A673 (cell line): ENCODE results near the gene PDE9A. TPM values are rescaled to one million over a fixed set of nuclear protein-coding genes. Genes with fewer than 3 reads are reported as not detected.

ENCODE experiments used
- BruUV-seq: library from RNA; stranded (reverse); fragments of 400-500 nt; replicated peaks from 2 replicates; lab custom pipeline; 2021; lab: Mats Ljungman, UMichigan
- CTCF ChIA-PET: fragments of 300-600 bp; sonication (Branson Sonifier 250); formaldehyde crosslinking; loops from one replicate; lab custom pipeline; 2022; ENCODE audit warnings: antibody characterized with exemption; lab: Charles Lee
- POLR2A ChIA-PET: fragments of 300-600 bp; sonication (Branson Sonifier 250); formaldehyde crosslinking; loops from one replicate; lab custom pipeline; 2022; ENCODE audit warnings: antibody characterized with exemption; ENCODE audit not compliant: low non-redundant PET; lab: Charles Lee
- DNase-seq: peaks from one replicate; pipeline ENCODE4 v3.0.0-alpha.2; 2015; ENCODE audit warnings: low spot score
- H3K27ac ChIP-seq: fragments of 200-600 bp; sonication (generic); 2 replicates; pipeline ENCODE4 v1.5.1; 2016; ENCODE audit warnings: mixed run types, low read depth, mild to moderate bottlenecking, mixed read lengths, antibody characterized with exemption, low read length; ENCODE audit not compliant: poor library complexity, severe bottlenecking
- H3K27me3 ChIP-seq: fragments of 200-600 bp; sonication (generic); replicated peaks from 2 replicates; pipeline ENCODE4 v1.6.1; 2017; ENCODE audit warnings: mixed run types, low read depth, mild to moderate bottlenecking, mixed read lengths, antibody characterized with exemption, low read length; ENCODE audit not compliant: insufficient read depth, poor library complexity
- H3K36me3 ChIP-seq: fragments of 200-600 bp; sonication (generic); 2 replicates; pipeline ENCODE4 v1.6.1; 2016; ENCODE audit warnings: mixed run types, mild to moderate bottlenecking, mixed read lengths, antibody characterized with exemption, low read length; ENCODE audit not compliant: insufficient read depth, poor library complexity, severe bottlenecking
- H3K4me1 ChIP-seq: fragments of 200-600 bp; sonication (generic); 2 replicates; pipeline ENCODE4 v1.6.1; 2017; ENCODE audit warnings: mixed run types, mild to moderate bottlenecking, mixed read lengths, antibody characterized with exemption, low read length; ENCODE audit not compliant: insufficient read depth, poor library complexity, severe bottlenecking
- H3K4me3 ChIP-seq: fragments of 200-600 bp; sonication (generic); 2 replicates; pipeline ENCODE4 v1.5.1; 2016; ENCODE audit warnings: low read depth, mixed run types, mild to moderate bottlenecking, mixed read lengths, low read length; ENCODE audit not compliant: poor library complexity, severe bottlenecking
- H3K9me3 ChIP-seq: fragments of 200-600 bp; sonication (generic); 2 replicates; pipeline ENCODE4 v1.6.1; 2016; ENCODE audit warnings: mixed run types, low read depth, mild to moderate bottlenecking, mixed read lengths, antibody characterized with exemption, low read length; ENCODE audit not compliant: poor library complexity, severe bottlenecking
- EZH2 ChIP-seq: fragments of 200-600 bp; sonication (generic); IDR thresholded peaks from 2 replicates; pipeline ENCODE4 v1.6.1; 2017; ENCODE audit warnings: borderline replicate concordance, low read depth, mild to moderate bottlenecking, mixed read lengths, antibody characterized with exemption, low read length; ENCODE audit not compliant: poor library complexity, severe bottlenecking
- intact Hi-C: fragments of 100-400 bp; cut with micrococcal nuclease; formaldehyde crosslinking; loops from one replicate; pipeline ENCODE4 v1.10.0; 2022; ENCODE audit not compliant: unreplicated experiment
- total RNA-seq: library from RNA; stranded (reverse); gene quantifications from 2 replicates; pipeline ENCODE4 v1.2.3, GENCODE V29; 2021
- TF ChIP-seq, protein P1 (sequence below): fragments of 300-800, 200-600 bp; sonication (generic); conservative IDR thresholded peaks from 2 replicates; pipeline ENCODE4 v1.5.1; 2017; ENCODE audit warnings: low read depth, mild to moderate bottlenecking, antibody characterized with exemption, low read length, moderate library complexity, mixed read lengths

PDE9A gene
- total RNA-seq, 1 experiment from 2014 or later: 14.3 TPM

DNA sequence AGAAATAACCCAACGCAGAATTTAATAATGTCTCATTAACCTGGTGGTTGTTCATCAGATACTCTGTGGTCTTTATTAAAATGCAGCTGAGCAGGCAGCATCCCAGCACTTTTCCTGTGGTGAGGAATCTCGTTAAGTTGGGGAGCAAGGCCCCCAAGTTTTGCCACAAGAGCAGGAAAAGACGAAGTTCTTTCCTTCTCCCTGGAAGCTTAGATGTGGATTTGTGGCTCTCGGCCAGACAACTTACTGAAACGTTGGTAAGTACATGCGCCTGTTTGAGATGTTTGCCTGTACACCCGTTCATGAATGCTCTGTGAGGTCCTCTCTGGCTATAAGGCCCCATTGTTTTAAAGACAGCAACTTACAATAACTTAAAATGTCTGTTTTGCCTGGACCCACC lies 34.3 kb upstream of the PDE9A start:
- intact Hi-C loops: no loop called here
- ChIA-PET POLR2A (no interaction called here), CTCF (no interaction called here)
- no TSS peak for BruUV-seq
- Histone ChIP-seq H3K36me3 (no peaks in the 10 kb centered on the region), H3K4me1 (no peaks in the 10 kb centered on the region), H3K27ac (no peak overlapping the region), H3K27me3 (no peaks in the 10 kb centered on the region), H3K9me3 (no peaks in the 10 kb centered on the region), H3K4me3 (no peak overlapping the region)
- no peak for DNase-seq
- TF ChIP-seq EZH2: no peak
- TF ChIP-seq, protein P1, sequence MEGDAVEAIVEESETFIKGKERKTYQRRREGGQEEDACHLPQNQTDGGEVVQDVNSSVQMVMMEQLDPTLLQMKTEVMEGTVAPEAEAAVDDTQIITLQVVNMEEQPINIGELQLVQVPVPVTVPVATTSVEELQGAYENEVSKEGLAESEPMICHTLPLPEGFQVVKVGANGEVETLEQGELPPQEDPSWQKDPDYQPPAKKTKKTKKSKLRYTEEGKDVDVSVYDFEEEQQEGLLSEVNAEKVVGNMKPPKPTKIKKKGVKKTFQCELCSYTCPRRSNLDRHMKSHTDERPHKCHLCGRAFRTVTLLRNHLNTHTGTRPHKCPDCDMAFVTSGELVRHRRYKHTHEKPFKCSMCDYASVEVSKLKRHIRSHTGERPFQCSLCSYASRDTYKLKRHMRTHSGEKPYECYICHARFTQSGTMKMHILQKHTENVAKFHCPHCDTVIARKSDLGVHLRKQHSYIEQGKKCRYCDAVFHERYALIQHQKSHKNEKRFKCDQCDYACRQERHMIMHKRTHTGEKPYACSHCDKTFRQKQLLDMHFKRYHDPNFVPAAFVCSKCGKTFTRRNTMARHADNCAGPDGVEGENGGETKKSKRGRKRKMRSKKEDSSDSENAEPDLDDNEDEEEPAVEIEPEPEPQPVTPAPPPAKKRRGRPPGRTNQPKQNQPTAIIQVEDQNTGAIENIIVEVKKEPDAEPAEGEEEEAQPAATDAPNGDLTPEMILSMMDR: no peak

- H3K4me3 ChIP-seq: no peak overlapping the region
- H3K4me1 ChIP-seq: no peaks in the 10 kb centered on the region
- ChIA-PET POLR2A (no interaction called here), CTCF (no interaction called here)
- TF ChIP-seq, protein P1: no peak
- TF ChIP-seq EZH2: no peak
- H3K9me3 ChIP-seq: no peaks in the 10 kb centered on the region
- H3K27me3 ChIP-seq: no peaks in the 10 kb centered on the region
- BruUV-seq: no TSS peak
- DNase-seq: no peak
- intact Hi-C loops: no loop called here
- no peaks in the 10 kb centered on the region for H3K36me3 ChIP-seq
- no peak overlapping the region for H3K27ac ChIP-seq
Observed at GRCh38 chr21:42619841-42620240, 33.6 kb upstream of the PDE9A start.

GRCh38 chr21:42621166-42621818 lies 32.1 kb upstream of the PDE9A start:
- intact Hi-C loops: no loop called here
- no peak overlapping the region for H3K4me3 ChIP-seq
- no peaks in the 10 kb centered on the region for H3K27me3 ChIP-seq
- CTCF ChIA-PET: no interaction called here
- BruUV-seq: no TSS peak
- no peak overlapping the region for H3K27ac ChIP-seq
- no peak for DNase-seq
- no peaks in the 10 kb centered on the region for H3K4me1 ChIP-seq
- TF ChIP-seq, protein P1: no peak
- TF ChIP-seq EZH2: no peak
- H3K36me3 ChIP-seq: no peaks in the 10 kb centered on the region
- no peaks in the 10 kb centered on the region for H3K9me3 ChIP-seq
- POLR2A ChIA-PET: no interaction called here
